Jurkat, Clone E6-1 (cell line): ENCODE results near the gene SYTL2.

Experiments
- DNase-seq: peaks from one replicate; pipeline ENCODE4 v3.0.0-alpha.2; 2011; ENCODE audit warnings: low read depth, low spot score
- H3K4me3 ChIP-seq: 2 replicates; pipeline ENCODE4 v1.5.1; 2011; ENCODE audit warnings: mild to moderate bottlenecking, low read length, control low read depth, moderate library complexity

Gene SYTL2

DNA sequence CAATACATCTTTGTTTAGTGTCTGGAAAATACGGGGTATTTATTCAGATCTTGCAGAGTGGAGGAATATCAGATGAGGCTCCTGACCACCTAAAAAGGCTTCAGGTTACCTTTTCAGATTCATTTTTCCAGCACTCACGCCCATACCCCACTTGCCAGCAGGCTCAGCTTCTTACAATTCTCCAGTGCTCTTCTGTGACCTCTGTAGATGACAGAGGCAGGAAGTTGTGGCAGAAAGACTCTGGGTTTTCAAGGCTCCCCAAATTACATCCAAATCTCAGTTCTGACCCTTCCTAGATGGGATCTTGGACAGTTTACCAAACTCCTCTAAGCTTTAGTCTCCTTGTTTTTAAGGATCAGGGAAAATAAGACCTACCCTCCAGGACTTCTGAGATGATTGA is 61.1 kb downstream of the SYTL2 start:
- H3K4me3 ChIP-seq = no peak overlapping the region
- no peak for DNase-seq

DNA sequence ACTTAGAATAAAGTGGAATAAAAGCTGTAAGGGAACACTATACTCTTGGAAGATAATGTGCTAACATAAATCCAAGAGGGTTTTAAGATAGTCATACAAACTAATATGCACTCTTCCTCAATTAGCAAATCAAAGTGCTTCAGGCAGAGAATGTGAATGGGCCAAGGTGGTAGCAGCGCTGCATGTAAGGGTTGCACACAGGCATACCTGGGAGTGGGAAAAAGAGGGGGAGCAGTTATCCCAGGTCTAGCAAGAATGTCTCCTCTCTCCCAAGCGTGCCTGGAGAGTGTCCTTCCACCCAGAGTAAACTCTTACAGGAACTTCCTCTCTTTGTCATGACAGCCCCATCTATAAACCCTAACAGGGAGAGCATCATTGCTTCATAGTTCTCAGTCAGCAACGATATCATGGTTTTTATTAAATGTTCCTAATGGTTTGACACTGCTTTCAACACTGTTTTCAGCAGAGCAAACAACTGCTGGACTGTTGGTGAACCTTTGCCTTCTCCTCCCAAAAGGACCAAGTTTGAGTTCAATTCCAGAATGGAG is 61.6 kb downstream of the SYTL2 start:
- no peak for DNase-seq
- no peak overlapping the region for H3K4me3 ChIP-seq

DNA sequence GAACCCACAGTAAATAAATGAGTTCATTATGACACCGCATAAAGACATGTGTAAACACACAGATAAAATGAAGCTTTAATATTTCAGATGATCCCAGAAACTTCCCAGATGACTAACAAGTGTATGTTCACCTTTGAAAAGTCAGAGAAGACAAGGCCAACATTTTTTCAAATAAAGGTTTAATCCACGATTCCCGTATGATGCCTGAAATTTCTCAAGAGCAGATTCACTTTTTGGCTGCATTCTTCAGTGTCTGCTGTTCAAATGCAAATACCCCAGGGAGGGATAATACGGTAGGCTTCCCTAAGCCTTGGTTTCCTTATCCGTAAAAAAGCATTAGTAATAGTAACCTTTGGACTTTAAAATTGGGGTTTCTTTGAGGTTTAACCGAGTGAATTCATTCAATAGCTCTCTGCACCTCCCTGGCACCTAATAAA is 62.5 kb downstream of the SYTL2 start:
- DNase-seq = no peak
- no peak overlapping the region for H3K4me3 ChIP-seq

DNA sequence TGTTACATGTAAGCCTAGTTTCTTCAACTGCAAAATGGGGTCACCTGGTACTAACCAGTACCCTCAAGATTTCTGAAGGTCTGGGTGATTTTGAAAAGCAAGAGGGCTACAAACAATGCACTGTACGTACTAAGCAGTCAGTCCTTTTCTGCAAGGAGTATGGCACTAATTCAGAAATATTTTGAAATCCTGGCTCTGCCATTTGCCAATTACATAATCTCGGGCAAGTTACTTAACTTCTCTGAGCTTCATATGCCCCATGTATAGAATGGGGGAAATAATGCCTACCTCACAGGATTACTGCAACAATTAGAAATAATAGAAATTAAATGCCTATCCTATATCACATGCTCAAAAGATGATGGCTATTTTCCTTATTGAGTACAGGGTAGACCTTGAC is 64.3 kb downstream of the SYTL2 start:
- DNase-seq = no peak
- no peak overlapping the region for H3K4me3 ChIP-seq

DNA sequence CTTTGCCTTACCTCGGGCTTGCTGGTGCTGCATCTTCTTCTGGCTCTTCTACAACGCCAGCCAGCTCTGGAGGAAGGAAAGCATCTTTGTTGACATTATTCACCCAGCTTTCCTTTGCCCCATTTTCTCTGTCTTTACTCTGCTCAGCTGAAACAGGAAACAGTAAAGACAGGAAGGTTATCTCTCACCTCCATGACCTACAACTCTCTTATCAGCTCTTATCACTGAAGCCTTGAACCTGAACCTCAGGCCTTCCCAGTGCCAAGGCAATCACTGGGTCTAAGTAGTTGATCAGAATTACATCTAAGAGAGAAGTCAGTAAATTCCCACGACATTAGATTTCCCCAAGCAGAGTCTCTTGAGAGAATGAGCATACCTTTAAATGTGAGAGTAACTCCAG is 65.3 kb downstream of the SYTL2 start:
- no peak for DNase-seq
- no peak overlapping the region for H3K4me3 ChIP-seq

DNA sequence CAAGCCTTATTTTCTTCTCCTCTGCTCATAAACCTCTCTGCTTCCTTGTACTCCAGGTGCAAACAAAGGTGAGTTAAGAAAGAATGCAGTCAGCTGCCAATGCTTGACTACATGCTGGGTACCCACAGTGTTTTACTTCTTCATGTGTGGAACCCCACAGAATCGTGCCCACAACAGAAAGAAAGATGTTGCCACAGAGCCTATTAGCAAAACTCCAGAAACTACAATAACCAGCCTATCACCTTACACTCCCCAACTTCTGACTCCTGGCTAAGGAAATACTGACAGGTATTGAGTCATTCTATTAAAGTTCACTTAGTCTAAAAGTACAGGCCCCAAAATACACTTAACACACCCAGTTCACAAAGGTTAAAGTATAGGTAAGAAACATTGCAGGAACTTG is 68.1 kb downstream of the SYTL2 start:
- DNase-seq = no peak
- H3K4me3 ChIP-seq = no peak overlapping the region

DNA sequence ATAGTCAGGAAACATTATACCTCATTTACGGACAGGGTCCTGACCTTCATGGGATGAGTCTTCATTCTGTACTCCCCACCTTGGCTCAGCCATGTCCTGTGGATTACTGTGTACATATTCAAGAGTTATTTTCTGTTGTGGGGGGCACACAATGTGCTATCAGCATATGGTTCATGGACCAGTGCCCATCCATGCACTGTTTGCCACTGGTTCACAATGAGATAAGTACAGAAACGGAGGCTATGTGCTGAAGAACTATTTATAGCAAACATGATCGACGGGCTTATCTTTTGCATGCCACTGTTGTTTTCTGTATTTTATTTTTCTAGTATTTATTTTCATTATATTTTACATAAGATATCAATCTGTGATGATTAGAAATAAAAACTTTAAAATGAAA is 68.6 kb downstream of the SYTL2 start:
- H3K4me3 ChIP-seq = no peak overlapping the region
- DNase-seq = no peak

DNA sequence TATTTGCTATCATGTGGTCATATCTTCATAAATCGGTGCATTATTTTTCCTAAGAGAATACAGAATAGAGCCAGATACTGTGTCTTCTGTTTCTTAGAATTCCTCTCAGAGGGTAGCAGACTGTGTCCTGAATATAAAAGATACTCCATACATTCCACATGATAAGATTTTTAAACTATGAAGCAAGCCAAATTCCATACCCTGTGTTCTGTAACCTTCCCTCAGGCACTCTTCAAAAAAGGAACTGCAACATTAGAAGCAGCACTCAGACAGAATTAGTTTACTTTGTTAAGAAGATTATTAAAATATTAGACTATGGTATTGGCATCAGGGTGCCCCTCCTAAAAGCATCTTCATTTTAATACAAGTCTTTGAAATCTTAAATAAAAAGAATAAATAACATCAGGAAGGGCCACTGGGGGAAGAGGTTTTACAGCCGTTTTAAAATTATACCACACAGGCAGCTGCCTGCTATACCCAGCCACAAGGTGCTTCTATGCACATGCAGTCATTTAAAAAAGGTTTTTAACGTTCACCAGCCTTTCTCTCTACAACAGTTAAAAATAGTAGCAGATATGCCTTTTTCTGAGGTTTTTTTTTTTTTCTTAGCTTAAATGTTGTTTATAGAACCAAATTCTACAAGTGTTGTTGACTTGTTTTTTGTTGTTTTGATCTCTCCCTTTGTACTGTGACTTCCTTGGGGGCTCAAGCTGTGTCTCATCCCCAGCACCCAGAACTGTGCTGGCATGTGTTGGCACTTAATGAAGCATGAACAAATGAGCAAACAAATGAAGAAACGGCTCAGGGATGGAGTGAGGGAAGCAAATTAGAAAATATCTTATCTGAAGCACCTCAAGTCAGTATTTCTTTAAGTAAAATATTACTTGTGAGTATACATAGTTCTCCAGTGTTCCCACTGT is 70.2 kb downstream of the SYTL2 start:
- no peak overlapping the region for H3K4me3 ChIP-seq
- no peak for DNase-seq

DNA sequence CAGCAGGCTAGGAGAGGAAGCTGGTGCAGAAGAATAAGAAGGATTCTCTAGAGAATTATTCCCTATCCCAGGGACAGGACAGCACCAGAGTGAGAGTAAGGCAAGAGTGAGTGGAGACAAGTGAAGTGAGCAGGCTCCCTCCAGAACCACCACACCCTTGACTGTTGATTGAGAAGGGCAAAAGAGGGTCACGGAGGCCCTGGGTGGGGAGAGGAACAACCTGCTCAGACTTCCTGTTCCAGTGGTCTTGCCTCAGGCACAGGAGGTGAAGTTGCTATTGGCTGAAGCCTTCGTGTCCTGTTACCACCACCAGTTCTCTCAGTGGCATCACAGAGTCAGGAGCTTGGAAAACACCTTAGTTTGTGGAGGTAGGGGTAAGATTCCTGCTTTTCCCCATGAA is 73.2 kb downstream of the SYTL2 start:
- no peak overlapping the region for H3K4me3 ChIP-seq
- no peak for DNase-seq

DNA sequence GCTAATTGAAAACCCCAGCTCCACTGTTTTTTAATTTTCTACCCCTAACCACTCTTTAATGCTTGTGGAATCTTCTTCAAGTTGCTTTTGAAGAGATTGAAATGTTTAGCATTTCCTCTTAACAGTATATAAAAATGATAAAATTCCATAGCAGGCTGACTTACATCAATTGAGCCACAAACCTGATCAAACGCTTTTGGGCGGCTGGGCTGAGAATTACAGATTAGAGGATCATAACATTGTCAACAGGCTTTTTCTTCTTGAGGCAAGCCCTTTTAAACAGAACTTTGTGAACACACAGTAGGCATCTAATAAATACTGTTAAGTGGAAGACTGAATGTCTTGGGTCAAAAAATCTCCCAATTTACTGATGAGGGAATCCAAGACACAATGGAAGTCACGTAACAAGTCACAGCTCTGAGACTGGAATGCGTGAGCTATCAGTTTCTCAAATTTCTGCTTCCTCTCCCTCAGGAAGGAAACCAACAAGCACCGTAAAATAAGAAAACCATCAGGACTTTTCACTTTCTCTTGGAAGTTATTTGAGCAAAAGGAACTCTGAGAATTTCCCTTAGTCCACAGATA is 75.0 kb downstream of the SYTL2 start:
- DNase-seq = no peak
- no peak overlapping the region for H3K4me3 ChIP-seq

DNA sequence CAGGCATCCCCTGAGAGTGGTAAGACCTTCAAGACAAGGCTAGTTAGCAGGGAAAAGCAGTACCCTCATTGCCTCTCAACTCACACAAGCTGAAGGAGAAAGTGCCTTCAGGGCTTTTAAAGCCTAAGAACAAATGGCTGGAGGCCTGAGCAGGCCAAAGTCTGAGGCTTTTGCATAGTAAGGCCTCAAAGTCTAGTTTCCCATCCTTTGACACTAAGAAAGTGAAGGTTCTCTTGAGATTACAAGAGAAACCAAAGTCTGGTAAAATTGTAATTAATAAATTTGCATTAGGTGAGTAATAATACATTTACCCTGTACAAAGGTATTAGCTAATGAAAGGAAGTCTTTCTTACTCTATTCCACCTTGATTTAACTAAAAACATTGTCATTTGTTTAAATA is 78.0 kb downstream of the SYTL2 start:
- H3K4me3 ChIP-seq = no peak overlapping the region
- no peak for DNase-seq

DNA sequence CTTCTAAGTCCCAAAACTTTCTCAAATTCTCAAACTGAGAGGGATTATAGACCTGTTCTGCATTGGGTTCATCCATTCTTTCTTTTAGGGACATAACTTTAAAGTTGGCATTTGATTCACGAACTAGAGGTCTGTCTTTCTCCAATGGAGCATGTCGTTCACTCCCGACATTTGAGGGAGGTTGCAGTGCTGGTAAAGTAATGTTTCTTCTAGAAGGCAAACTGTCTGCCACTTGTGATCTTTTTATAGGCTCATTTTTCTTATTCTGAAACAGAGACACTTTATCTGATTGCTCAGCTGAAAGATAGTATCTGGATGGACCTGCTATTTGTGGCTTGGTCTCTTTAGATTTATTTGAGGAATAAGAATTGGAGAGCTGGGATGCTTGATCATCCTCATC is 84.6 kb downstream of the SYTL2 start:
- DNase-seq = no peak
- H3K4me3 ChIP-seq = no peak overlapping the region

DNA sequence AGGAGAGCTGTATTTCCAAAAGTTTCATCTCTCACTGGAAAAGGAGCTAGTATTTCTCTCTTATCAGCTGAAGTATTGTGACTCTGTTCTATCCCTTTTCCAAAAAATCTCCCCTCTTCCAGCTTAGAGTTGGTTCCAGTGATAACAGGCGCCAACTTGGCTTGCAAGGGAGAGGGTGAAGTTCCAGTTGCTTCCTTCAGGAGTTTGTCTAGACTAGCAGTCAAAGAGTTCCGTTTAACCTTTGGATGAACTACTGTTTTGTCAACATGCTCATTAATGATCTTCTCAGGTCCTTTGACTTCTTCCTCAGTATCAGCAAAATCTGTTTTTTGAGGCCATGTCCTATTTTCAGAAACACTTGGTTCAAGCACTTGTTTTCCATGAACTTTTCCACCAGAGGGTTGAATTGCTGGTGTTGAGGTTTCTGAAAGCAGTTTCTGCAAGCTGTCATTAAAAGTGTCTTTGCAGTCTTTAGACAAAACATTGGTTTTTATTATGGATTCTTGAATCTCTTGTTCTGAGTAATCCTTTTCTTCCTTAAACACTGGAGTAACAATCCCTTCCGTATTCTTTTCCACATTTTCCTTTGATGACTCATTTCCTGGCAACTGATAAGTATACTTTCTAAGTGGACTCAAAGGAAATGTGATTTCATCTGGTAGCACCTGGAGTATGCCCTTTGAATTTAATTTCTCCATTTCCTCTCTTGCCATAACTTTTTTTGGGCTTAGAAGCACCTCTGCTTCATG is 85.3 kb downstream of the SYTL2 start:
- no peak for DNase-seq
- H3K4me3 ChIP-seq = no peak overlapping the region

DNA sequence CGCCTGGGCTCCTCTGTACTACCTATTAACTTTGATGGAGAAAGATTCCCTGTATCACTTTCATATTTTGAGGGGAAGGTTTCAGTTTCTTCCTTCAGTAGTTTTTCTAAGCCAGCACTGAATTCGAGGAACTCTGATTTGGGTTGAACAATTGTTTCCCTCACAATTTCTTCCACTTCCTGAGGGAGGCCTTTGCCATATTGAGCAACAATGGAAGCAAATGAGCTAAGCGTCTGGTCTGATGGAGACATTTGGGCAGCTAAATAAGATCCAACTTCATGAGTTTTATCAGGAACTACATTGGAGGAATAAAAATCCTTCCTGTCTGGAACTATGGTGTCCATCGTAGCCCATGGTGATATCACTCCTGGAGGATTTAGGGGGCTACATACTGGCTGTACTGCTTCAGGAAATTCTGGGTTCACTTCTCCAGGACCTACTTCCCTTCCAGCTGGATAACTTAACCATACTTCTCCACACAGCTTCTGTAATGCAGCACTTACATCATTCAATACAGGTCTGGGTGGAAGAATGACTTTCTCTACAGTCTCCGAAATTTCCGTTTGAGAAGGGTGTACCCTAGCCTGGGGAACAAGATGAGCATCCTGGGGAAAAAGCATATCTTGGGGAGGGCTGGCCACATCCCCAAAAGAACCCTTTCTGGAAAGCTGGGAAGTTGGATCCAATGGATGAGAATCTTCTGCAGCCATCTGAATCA is 86.0 kb downstream of the SYTL2 start:
- DNase-seq = no peak
- H3K4me3 ChIP-seq = no peak overlapping the region

DNA sequence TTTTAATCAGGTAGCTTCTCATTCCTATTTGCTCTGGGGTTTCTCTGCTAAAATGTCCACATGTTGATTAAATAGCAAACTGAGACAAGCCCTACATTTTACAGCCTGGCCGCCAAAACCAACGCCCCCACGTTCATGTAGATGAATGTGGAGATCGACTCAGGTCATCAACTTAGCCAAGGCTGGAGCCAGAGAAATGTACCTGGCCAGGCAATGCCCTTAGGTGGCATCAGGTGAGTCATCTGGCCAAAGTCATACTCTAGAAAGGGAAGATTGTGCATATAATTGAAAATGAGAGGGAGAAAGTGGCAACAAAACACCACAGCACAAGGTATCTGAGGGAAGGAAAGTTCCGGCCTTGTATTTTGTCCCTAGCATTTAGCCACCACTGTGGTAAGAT is 87.9 kb downstream of the SYTL2 start:
- DNase-seq = no peak
- no peak overlapping the region for H3K4me3 ChIP-seq

DNA sequence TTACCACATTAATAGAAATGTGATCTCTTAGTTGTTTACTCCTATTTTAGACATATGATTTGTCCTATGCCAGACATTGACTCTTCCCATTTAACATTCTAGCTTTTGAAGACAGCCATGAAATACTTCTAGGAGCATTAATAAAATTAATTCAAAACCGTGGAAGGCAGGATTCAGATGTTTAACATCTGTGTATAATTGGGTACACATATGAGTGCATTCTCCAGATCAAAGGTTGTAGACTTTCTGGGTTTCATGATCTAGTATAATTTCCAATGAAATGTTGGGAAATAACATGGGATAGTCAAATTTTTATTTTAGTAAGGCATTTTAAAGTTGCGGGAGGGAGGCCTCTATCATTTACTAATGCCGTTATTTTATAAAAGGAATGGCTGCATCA is 89.8 kb downstream of the SYTL2 start:
- no peak overlapping the region for H3K4me3 ChIP-seq
- DNase-seq = no peak

DNA sequence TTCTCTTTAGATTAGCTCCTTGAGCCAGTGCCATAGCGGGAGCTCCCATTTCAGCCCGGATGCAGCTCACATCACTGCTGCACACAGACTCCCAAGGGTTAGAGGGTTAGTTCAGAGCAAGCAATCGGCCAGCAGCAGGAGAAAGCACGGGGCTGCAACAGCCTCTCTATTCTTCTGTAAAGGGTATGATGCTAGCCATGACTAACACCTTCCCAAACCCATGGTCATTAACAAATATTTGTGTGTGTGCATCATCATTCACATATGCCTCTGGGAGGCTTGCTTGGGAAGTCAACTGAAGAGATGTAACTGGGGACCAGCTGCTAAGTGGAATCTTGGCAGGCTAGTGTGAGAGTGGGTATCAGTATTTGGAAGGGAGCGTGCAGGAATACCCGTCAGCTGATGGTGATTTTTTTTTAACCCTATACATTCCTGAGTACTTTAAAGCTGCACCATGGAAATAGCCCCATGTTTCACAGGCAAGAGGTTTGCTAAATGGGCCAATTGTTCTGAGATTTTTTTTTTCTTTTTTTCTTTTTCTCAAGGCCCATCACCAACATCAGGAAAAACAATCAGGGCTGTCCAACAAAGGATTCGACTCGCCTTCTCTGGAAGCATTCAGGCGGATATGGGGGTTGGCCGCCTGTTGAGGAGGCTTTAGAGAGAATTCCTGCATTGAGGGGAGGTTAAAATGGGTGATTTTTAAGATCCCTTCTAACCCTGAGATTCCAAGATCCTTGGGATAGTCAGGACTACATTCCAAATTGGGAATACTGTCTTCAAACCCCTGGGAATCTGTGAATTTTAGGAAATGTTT is 91.7 kb downstream of the SYTL2 start:
- no peak for DNase-seq
- H3K4me3 ChIP-seq = no peak overlapping the region

DNA sequence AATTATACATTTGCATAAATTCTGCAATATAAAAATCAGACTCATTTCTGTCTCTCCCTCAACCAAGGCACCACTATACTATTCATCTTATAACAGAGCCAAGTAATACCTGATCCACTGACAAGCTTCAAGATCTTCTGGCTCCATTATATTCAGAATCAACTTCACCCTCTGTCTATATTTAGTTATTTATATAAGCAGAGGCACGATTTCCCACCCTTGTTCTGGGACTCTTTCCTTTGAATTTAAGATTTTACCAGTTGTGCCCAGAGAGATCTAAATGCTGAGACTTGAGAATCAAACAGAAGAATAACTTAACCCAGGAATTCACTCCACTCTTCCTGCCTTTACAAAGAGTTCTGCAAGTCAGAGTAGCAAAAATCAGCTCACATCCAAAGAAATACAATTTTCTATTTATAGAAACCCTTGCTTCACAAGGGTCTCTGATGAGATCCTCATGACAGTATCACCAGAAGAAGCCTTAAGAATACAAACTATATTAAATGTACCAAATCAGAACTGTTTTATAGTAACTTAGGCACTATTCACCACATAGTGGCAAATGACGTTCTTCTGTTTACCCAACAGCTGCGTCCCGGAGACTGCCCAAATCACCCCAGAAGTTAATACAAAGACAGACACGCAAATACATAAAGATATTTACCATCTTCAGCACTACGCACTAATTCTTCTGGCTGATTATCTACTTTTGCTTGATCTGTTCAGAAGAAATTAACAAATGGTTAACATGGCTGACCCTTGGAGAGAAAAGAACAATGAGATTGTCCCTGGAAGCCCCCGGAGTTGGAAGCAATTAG is 92.6 kb downstream of the SYTL2 start:
- no peak overlapping the region for H3K4me3 ChIP-seq
- DNase-seq = no peak
